OCI-LY7 (cell line): ENCODE measurements around the gene CDK5RAP3.

Experiments used
- CTCF ChIP-seq: fragments of 200-600 bp; sonication (generic); conservative IDR thresholded peaks from 2 replicates; pipeline ENCODE4 v1.5.1; 2014; ENCODE audit warnings: mild to moderate bottlenecking, antibody characterized with exemption, low read length, moderate library complexity, mixed read lengths
- EZH2phosphoT487 ChIP-seq: fragments of 200-600 bp; sonication (generic); IDR thresholded peaks from 2 replicates; pipeline ENCODE4 v1.6.1; 2018; ENCODE audit warnings: low read depth, borderline replicate concordance, mild to moderate bottlenecking, mixed run types, antibody characterized with exemption, low read length, moderate library complexity, mixed read lengths

GRCh38 chr17:47937941-47938340, 33.0 kb upstream of the CDK5RAP3 start:
- TF ChIP-seq CTCF, result no peak
- no peak for TF ChIP-seq EZH2phosphoT487
